TTC549 (cell line): ENCODE results near the gene CRB2.
"Not testable (repeated sequence)": the region's sequence is repeated elsewhere in the genome, so short reads cannot be mapped to it uniquely, and the experiment has no call there.

ENCODE experiments used
- FAIRE-seq: peaks from 2 replicates; lab custom pipeline; 2012; peaks lifted over from hg19 to GRCh38; lab: Jason Lieb, UNC

Gene CRB2

DNA sequence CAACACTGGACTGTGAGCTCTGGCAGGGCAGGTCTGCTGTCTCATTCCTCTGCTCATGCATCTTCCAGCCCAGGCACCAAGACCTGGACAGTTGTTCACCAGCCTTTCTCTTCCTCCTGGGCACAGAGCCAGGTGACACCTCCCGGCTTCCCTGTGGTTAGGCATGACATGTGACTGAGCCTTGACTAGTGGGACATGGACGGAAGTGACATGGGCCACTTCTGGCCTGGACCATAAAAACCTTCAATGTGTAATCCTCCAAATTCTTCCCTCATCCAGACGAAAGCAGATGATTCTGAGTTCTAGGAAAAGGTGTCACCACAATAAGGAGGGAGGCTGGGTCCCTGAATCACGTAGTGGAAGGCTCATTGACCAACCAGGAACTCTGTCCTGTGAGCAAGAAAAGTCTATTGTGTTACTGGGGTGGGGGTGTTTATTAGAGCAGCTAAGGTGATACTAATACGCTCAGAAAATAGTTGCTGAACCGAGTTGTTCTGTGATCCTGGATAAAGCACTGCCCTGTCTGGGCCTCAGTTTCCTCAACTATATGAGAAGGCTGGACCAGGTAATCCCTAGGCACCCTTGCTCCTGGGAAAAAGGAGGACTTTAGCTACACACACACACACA is 26.6 kb upstream of the CRB2 start:
- FAIRE-seq, result no peak

- no peak for FAIRE-seq
These were observed 24.5 kb upstream of the CRB2 start for GRCh38 chr9:123331346-123332060.

DNA sequence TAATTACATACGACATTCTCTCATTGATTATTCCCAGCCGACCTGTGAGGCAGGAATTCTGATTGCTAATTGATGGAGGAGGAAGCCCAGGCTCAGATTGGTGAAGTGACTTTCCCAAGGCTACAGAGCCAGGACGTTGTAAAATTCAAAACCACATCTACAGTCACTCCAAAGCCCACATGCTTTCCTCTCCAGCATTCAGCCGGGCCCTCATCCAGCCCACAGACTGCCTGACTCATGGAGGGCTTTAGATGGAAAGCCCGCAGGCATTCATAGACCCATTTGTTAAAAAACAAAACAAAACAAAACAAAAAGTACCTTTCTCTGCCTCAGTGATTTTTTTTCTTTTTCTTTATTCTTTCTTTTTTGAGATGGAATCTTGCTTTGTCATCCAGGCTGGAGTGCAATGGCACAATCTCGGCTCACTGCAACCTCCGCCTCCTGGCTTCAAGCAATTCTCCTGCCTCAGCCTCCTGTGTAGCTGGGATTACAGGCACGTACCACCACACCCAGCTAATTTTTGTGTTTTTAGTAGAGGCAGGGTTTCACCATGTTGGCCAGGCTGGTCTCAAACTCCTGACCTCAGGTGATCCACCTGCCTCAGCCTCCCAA is 22.8 kb upstream of the CRB2 start:
- not testable (repeated sequence) for FAIRE-seq

DNA sequence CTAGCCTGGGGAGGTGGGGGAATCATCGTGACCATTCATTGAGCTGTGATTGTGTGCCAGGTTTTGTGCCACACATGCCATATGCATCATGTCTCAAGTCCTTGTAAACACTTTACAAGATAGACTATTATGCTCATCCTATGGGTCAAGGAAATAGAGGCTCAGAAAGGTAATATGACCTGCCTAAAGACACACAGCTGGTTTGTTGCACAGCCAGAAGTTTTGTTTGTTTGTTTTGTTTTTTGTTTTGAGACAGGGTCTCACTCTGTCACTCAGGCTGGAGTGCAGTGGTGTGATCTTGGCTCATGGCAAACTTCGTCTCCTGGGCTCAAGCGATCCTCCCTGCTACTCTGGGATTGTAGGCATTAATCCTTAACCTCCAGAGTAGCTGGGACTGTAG is 21.4 kb upstream of the CRB2 start:
- FAIRE-seq, result no peak

GRCh38 chr9:123335193-123335985 is 20.6 kb upstream of the CRB2 start:
- no peak for FAIRE-seq

GRCh38 chr9:123335986-123336329 is 20.0 kb upstream of the CRB2 start:
- no peak for FAIRE-seq

DNA sequence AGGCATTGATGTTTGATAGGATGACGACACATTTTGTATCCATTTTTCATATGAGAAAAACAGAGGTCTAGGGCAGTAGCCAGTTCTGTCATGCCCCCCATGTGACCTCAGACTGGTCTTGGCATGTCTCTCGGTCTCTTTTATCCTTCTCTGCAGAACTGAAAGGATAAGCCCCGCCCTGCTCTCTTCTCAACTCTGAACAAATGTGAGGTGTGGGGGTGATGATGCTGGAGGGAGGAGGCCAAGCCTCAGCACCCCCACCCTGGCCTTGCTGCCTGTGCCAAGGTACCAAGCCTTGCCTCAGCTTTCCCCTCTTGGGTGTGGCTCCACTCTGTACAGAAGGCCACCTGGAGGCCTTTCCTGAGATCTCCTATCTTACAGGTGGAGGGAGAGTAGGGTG is 19.5 kb upstream of the CRB2 start:
- no peak for FAIRE-seq

DNA sequence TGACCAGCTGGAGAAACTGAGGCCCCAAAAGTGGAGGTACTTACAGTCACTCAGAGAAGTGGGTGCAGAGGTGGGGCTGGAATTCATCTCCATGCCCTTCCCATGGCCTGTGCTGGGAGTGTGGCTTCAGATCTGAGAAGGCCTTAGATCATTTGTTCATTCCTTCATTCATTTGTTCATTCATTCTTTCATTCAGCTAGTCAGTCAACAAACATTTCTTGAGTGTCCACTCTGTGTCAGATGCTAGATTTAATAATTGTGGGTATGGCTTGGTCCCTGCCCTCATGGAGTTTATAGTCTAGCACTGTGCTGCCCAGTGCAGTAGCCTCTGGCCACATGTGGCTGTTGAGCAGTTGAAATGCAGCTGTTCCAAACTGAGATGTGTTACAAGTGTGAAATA is 19.0 kb upstream of the CRB2 start:
- no peak for FAIRE-seq

- no peak for FAIRE-seq
These were observed 18.0 kb upstream of the CRB2 start for GRCh38 chr9:123337971-123338370.

- no peak for FAIRE-seq
These were observed 17.0 kb upstream of the CRB2 start for GRCh38 chr9:123338710-123339665.

GRCh38 chr9:123339666-123340510 is 16.1 kb upstream of the CRB2 start:
- FAIRE-seq, result no peak

GRCh38 chr9:123341816-123342215 is 14.2 kb upstream of the CRB2 start:
- FAIRE-seq, result no peak

GRCh38 chr9:123342247-123342646 is 13.8 kb upstream of the CRB2 start:
- no peak for FAIRE-seq

- no peak for FAIRE-seq
These were observed 12.4 kb upstream of the CRB2 start for GRCh38 chr9:123343443-123344191.

GRCh38 chr9:123344192-123344949 is 11.6 kb upstream of the CRB2 start:
- FAIRE-seq, result no peak

- FAIRE-seq, result no peak
These were observed 10.4 kb upstream of the CRB2 start for GRCh38 chr9:123345567-123345955.

DNA sequence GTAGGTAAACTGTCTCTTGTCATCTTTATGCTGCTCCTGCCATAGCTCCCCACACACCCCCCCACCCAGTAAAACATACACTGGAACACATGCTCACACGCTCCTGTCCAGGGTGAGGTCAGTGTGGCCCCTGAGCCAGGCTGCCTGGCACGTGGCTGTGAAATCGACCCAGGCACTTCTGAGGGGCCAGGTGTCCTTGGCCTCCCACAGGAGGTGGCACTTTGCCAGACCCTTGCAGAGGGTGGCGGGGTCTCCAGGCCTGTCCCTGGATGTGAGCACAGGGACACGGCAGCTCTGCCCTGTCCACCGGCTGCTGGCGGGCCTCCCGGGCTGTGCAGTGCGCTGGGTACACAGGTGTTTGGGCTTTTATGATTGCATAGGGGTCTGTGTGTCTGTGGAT is 10.0 kb upstream of the CRB2 start:
- no peak for FAIRE-seq

GRCh38 chr9:123346826-123347225 is 9.2 kb upstream of the CRB2 start:
- FAIRE-seq, result no peak

- FAIRE-seq, result no peak
These were observed 8.5 kb upstream of the CRB2 start for GRCh38 chr9:123347289-123348060.
